IMR-90 (cell line): ENCODE measurements around the gene CHSY3. TPM values are rescaled to one million over a fixed set of nuclear protein-coding genes. Genes with fewer than 3 reads are reported as not detected.

ENCODE experiments used
- ATAC-seq: fragments of 200-7000 bp; cut with Tn5 transposase; 2 replicates; pipeline ENCODE4 v1.9.1; 2020; ENCODE audit warnings: low read depth, mild to moderate bottlenecking, moderate library complexity
- BruUV-seq: library from RNA; stranded (reverse); fragments of 400-500 nt; replicated peaks from 2 replicates; lab custom pipeline; 2021; lab: Mats Ljungman, UMichigan
- CTCF ChIA-PET: fragments of 300-600 bp; formaldehyde crosslinking; extraction: SDS; loops from one replicate; lab custom pipeline; 2021; ENCODE audit warnings: antibody characterized with exemption; lab: Yijun Ruan, JAX
- POLR2A ChIA-PET: fragments of 300-600 bp; sonication (Branson Sonifier 250); formaldehyde crosslinking; loops from one replicate; lab custom pipeline; 2022; ENCODE audit warnings: antibody characterized with exemption; ENCODE audit not compliant: unreplicated experiment; lab: Charles Lee
- DNase-seq: peaks from one replicate; pipeline ENCODE4 v3.0.0; 2013
- H2AFZ ChIP-seq: replicated peaks from 2 replicates; pipeline ENCODE3; 2013; ENCODE audit warnings: low read length, mild to moderate bottlenecking; ENCODE audit not compliant: poor library complexity
- H2AK5ac ChIP-seq: 2 replicates; pipeline ENCODE4 v1.6.1; 2013; ENCODE audit warnings: low read depth, low read length, inconsistent platforms
- H2AK9ac ChIP-seq: replicated peaks from 2 replicates; pipeline ENCODE3; 2013; ENCODE audit warnings: mild to moderate bottlenecking, low read depth, low read length, moderate library complexity; ENCODE audit not compliant: poor library complexity
- H2BK120ac ChIP-seq: 2 replicates; pipeline ENCODE4 v1.6.1; 2013; ENCODE audit warnings: low read depth, low read length, inconsistent platforms
- H2BK15ac ChIP-seq: 3 replicates; pipeline ENCODE4 v1.6.1; 2013; ENCODE audit warnings: low read depth, low read length, inconsistent platforms
- H2BK20ac ChIP-seq: 2 replicates; pipeline ENCODE4 v1.6.1; 2013; ENCODE audit warnings: low read depth, mild to moderate bottlenecking, inconsistent platforms, low read length, moderate library complexity
- H2BK5ac ChIP-seq: 2 replicates; pipeline ENCODE4 v1.6.1; 2013; ENCODE audit warnings: mild to moderate bottlenecking, low read depth, low read length, inconsistent platforms; ENCODE audit not compliant: poor library complexity, severe bottlenecking
- H3K14ac ChIP-seq: replicated peaks from 2 replicates; pipeline ENCODE4 v1.6.1; 2013; ENCODE audit warnings: low read depth, low read length, inconsistent platforms
- H3K18ac ChIP-seq: 2 replicates; pipeline ENCODE4 v1.6.1; 2013; ENCODE audit warnings: low read depth, low read length, control low read depth
- H3K23ac ChIP-seq: 2 replicates; pipeline ENCODE4 v1.6.1; 2013; ENCODE audit warnings: low read depth, low read length, inconsistent platforms
- H3K27ac ChIP-seq: 2 replicates; pipeline ENCODE4 v1.5.1; 2013; ENCODE audit warnings: mild to moderate bottlenecking, control low read depth, low read length; ENCODE audit not compliant: insufficient read depth
- H3K27me3 ChIP-seq: 2 replicates; pipeline ENCODE4 v1.6.1; 2013; ENCODE audit warnings: low read length; ENCODE audit not compliant: control insufficient read depth, insufficient read depth
- H3K36me3 ChIP-seq: 2 replicates; pipeline ENCODE4 v1.6.1; 2013; ENCODE audit warnings: low read length, mixed read lengths; ENCODE audit not compliant: control insufficient read depth, insufficient read depth
- H3K4ac ChIP-seq: 2 replicates; pipeline ENCODE4 v1.6.1; 2013; ENCODE audit warnings: low read depth, low read length, inconsistent platforms
- H3K4me1 ChIP-seq: 2 replicates; pipeline ENCODE4 v1.6.1; 2013; ENCODE audit warnings: low read length, mixed read lengths; ENCODE audit not compliant: control insufficient read depth, insufficient read depth
- H3K4me2 ChIP-seq: 2 replicates; pipeline ENCODE4 v1.6.1; 2013; ENCODE audit warnings: low read depth, mild to moderate bottlenecking, control low read depth, low read length, moderate library complexity
- H3K4me3 ChIP-seq: 2 replicates; pipeline ENCODE4 v1.5.1; 2013; ENCODE audit warnings: low read depth, mild to moderate bottlenecking, control low read depth, low read length, moderate library complexity; ENCODE audit not compliant: insufficient read depth
- H3K56ac ChIP-seq: 2 replicates; pipeline ENCODE4 v1.6.1; 2013; ENCODE audit warnings: low read length, inconsistent platforms; ENCODE audit not compliant: insufficient read depth; ENCODE audit errors: extremely low read depth
- H3K79me1 ChIP-seq, 2 experiments: 2 replicates each; pipeline ENCODE4 v1.6.1; 2013; ENCODE audit warnings: low read length in 2 of 2, inconsistent platforms in 1 of 2, low read depth in 1 of 2
- H3K9ac ChIP-seq: 2 replicates; pipeline ENCODE4 v1.6.1; 2013; ENCODE audit warnings: low read depth, low read length, control low read depth
- H3K9me1 ChIP-seq: 2 replicates; pipeline ENCODE4 v1.6.1; 2013; ENCODE audit warnings: low read length, inconsistent platforms; ENCODE audit not compliant: insufficient read depth
- H3K9me3 ChIP-seq: 2 replicates; pipeline ENCODE4 v1.6.1; 2013; ENCODE audit warnings: low read length; ENCODE audit not compliant: control insufficient read depth, insufficient read depth
- H4K20me1 ChIP-seq: 2 replicates; pipeline ENCODE4 v1.6.1; 2013; ENCODE audit warnings: low read length, inconsistent platforms; ENCODE audit not compliant: insufficient read depth
- H4K5ac ChIP-seq: 2 replicates; pipeline ENCODE4 v1.6.1; 2013; ENCODE audit warnings: mild to moderate bottlenecking, low read depth, low read length, control low read depth
- H4K8ac ChIP-seq, 2 experiments: 2 replicates each; pipeline ENCODE4 v1.6.1; 2013; ENCODE audit warnings: low read depth in 2 of 2, low read length in 2 of 2, control low read depth in 1 of 2, inconsistent platforms in 1 of 2
- H4K91ac ChIP-seq: 2 replicates; pipeline ENCODE4 v1.6.1; 2013; ENCODE audit warnings: low read depth, low read length, inconsistent platforms; ENCODE audit not compliant: insufficient read depth
- BHLHE40 ChIP-seq: fragments of 150-350 bp; IDR thresholded peaks from 2 replicates; pipeline ENCODE4 v1.6.1; 2016; ENCODE audit warnings: mild to moderate bottlenecking, low read depth, low read length
- CEBPB ChIP-seq: IDR thresholded peaks from 2 replicates; pipeline ENCODE4 v1.6.1; 2012; ENCODE audit warnings: low read depth, low read length, improper control_type of control experiment
- CHD1 ChIP-seq: IDR thresholded peaks from 2 replicates; pipeline ENCODE4 v1.6.1; 2012; ENCODE audit warnings: low read depth, low read length, improper control_type of control experiment
- CTCF ChIP-seq: conservative IDR thresholded peaks from 2 replicates; pipeline ENCODE4 v1.5.1; 2012; ENCODE audit warnings: mild to moderate bottlenecking, low read depth, low read length, improper control_type of control experiment
- ELK1 ChIP-seq: fragments of 150-350 bp; IDR thresholded peaks from 2 replicates; pipeline ENCODE4 v1.6.1; 2016; ENCODE audit warnings: low read depth, mild to moderate bottlenecking, low read length, moderate library complexity, borderline replicate concordance
- FOS ChIP-seq: fragments of 150-350 bp; IDR thresholded peaks from 2 replicates; pipeline ENCODE4 v1.6.1; 2016; ENCODE audit warnings: low read depth, low read length
- MAFK ChIP-seq: IDR thresholded peaks from 2 replicates; pipeline ENCODE4 v1.6.1; 2012; ENCODE audit warnings: low read depth, low read length, improper control_type of control experiment
- MAZ ChIP-seq: IDR thresholded peaks from 2 replicates; pipeline ENCODE4 v1.6.1; 2012; ENCODE audit warnings: low read depth, mild to moderate bottlenecking, low read length, improper control_type of control experiment, moderate library complexity, borderline replicate concordance
- MXI1 ChIP-seq: IDR thresholded peaks from 2 replicates; pipeline ENCODE4 v1.6.1; 2012; ENCODE audit warnings: low read depth, mild to moderate bottlenecking, low read length, moderate library complexity, borderline replicate concordance
- NFE2L2 ChIP-seq: fragments of 150-350 bp; IDR thresholded peaks from 2 replicates; pipeline ENCODE4 v1.6.1; 2016; ENCODE audit warnings: low read depth, mild to moderate bottlenecking, low read length
- POLR2A ChIP-seq: IDR thresholded peaks from 2 replicates; pipeline ENCODE4 v1.6.1; 2012; ENCODE audit warnings: mild to moderate bottlenecking, low read depth, low read length
- RAD21 ChIP-seq: IDR thresholded peaks from 2 replicates; pipeline ENCODE4 v1.6.1; 2012; ENCODE audit warnings: low read length, improper control_type of control experiment
- RCOR1 ChIP-seq: IDR thresholded peaks from 2 replicates; pipeline ENCODE4 v1.6.1; 2012; ENCODE audit warnings: mild to moderate bottlenecking, low read length, improper control_type of control experiment; ENCODE audit not compliant: insufficient replicate concordance
- RFX5 ChIP-seq: IDR thresholded peaks from 2 replicates; pipeline ENCODE4 v1.8.0; 2012; ENCODE audit warnings: low read depth, mild to moderate bottlenecking, low read length, moderate library complexity
- SMC3 ChIP-seq: fragments of 150-350 bp; IDR thresholded peaks from 2 replicates; pipeline ENCODE4 v1.6.1; 2016; ENCODE audit warnings: low read depth, mild to moderate bottlenecking, antibody characterized with exemption, low read length, moderate library complexity
- USF2 ChIP-seq: fragments of 150-350 bp; IDR thresholded peaks from 2 replicates; pipeline ENCODE4 v1.6.1; 2017; ENCODE audit warnings: mild to moderate bottlenecking, antibody characterized with exemption, low read length, low read depth
- WGBS, 2 experiments: methylation state at CpG; one replicate each; pipeline versions ENCODE4 v1.1.5 to v1.1.7; 2013; ENCODE audit warnings: missing lambda C conversion rate in 2 of 2; ENCODE audit not compliant: insufficient read length in 1 of 2; ENCODE audit errors: extremely low coverage in 2 of 2; 5-methylcytosine and 5-hydroxymethylcytosine counted together
- dilution Hi-C: fragments of 300-500 bp; cut with HindIII; formaldehyde crosslinking; loops from one replicate; pipeline ENCODE4 v1.14.3; 2018; ENCODE audit warnings: low sequenced_read_pairs; ENCODE audit not compliant: unreplicated experiment
- in situ Hi-C: fragments of 300-500 bp; cut with MboI; formaldehyde crosslinking; loops from 3 replicates; pipeline ENCODE4 v1.14.3; 2019; ENCODE audit warnings: low sequenced_read_pairs, inconsistent platforms, mixed read lengths
- intact Hi-C: fragments of 100-400 bp; cut with micrococcal nuclease; formaldehyde crosslinking; loops from 2 replicates; pipeline ENCODE4 v1.10.0; 2022
- polyA plus RNA-seq, 3 experiments: library from polyadenylated mRNA; depleted of rRNA; stranded (reverse); fragments of >200 nt; gene quantifications; 2 replicates each; pipeline ENCODE4 v1.2.3, GENCODE V29; 2012; ENCODE audit warnings: low replicate concordance in 1 of 3
- total RNA-seq: library from RNA; depleted of rRNA; stranded (reverse); fragments of >200 nt; gene quantifications from 2 replicates; pipeline ENCODE4 v1.2.3, GENCODE V29; 2012

The CHSY3 gene
- total and polyA plus RNA-seq, 2 of the 4 experiments (the other 2 are of a cell fraction) = 0.62 to 1.3 TPM

- Histone ChIP-seq H3K4ac (no peak overlapping the region), H3K4me1 (no peaks in the 10 kb centered on the region), H4K8ac (no peak overlapping the region), H2BK5ac (no peak overlapping the region), H2AK9ac (no peak overlapping the region), H3K9ac (no peak overlapping the region), H3K27me3 (no peaks in the 10 kb centered on the region), H2BK120ac (no peak overlapping the region), H3K27ac (no peak overlapping the region), H3K36me3 (no peaks in the 10 kb centered on the region), H3K23ac (no peak overlapping the region), H2BK20ac (no peak overlapping the region), H3K9me3 (no peaks in the 10 kb centered on the region), H3K4me2 (no peak overlapping the region), H2AFZ (no peak overlapping the region), H3K18ac (no peak overlapping the region), H3K4me3 (no peak overlapping the region), H3K56ac (no peak overlapping the region), H2AK5ac (no peak overlapping the region), H3K79me1 (no peaks in the 10 kb centered on the region), H2BK15ac (no peak overlapping the region), H3K14ac (no peak overlapping the region), H3K9me1 (no peaks in the 10 kb centered on the region), H4K20me1 (no peaks in the 10 kb centered on the region), H4K5ac (no peak overlapping the region), H4K91ac (no peak overlapping the region)
- no CpG with 5 or more reads among the region's 1 CpG for WGBS, 2 experiments
- CTCF ChIA-PET = no interaction called here
- intact Hi-C loops = no loop called here
- POLR2A ChIA-PET = no interaction called here
- TF ChIP-seq CTCF (no peak), RFX5 (no peak), POLR2A (no peak), ELK1 (no peak), BHLHE40 (no peak), CEBPB (no peak), SMC3 (no peak), MAFK (no peak), FOS (no peak), CHD1 (no peak), MAZ (no peak), USF2 (no peak), NFE2L2 (no peak), MXI1 (no peak), RCOR1 (no peak), RAD21 (no peak)
- dilution Hi-C loops = no loop called here
- no TSS peak for BruUV-seq
- in situ Hi-C loops = no loop called here
- no peak for DNase-seq
- no peak for ATAC-seq
Measured at GRCh38 chr5:129962506-129962905, 58.2 kb downstream of the CHSY3 start.
